HL-60 (cell line): ENCODE data around the gene PRKCE.

Source experiments
- DNase-seq, 2 experiments: peaks; one replicate each; pipeline ENCODE4 v3.0.0-alpha.2; 2010 to 2020; ENCODE audit warnings: low read depth in 1 of 2, low spot score in 1 of 2
- H3K27ac ChIP-seq: fragments of 250-450 bp; sonication (Bioruptor Pico); replicated peaks from 2 replicates; pipeline ENCODE4 v1.5.1; 2020; ENCODE audit warnings: mild to moderate bottlenecking, moderate library complexity
- H3K27me3 ChIP-seq: fragments of 250-450 bp; sonication (Bioruptor Pico); 2 replicates; pipeline ENCODE4 v1.5.1; 2021; ENCODE audit warnings: mild to moderate bottlenecking, moderate library complexity; ENCODE audit not compliant: insufficient read depth, poor library complexity, severe bottlenecking
- H3K4me3 ChIP-seq: replicated peaks from 2 replicates; pipeline ENCODE4 v1.5.1; 2011; ENCODE audit warnings: mild to moderate bottlenecking, control low read depth, low read length; ENCODE audit not compliant: insufficient read depth
- CTCF ChIP-seq: IDR thresholded peaks from one replicate; pipeline ENCODE4 v1.5.1; 2011; ENCODE audit warnings: low read length, control low read depth, inconsistent platforms; ENCODE audit not compliant: insufficient read depth
- GABPA ChIP-seq: IDR thresholded peaks from 2 replicates; pipeline ENCODE4 v1.6.1; 2012; ENCODE audit warnings: low read depth
- POLR2AphosphoS5 ChIP-seq: IDR thresholded peaks from 2 replicates; pipeline ENCODE4 v1.6.1; 2012; ENCODE audit warnings: low read depth
- REST ChIP-seq: IDR thresholded peaks from 2 replicates; pipeline ENCODE4 v1.6.1; 2012; ENCODE audit warnings: low read depth; ENCODE audit not compliant: insufficient replicate concordance
- SPI1 ChIP-seq: IDR thresholded peaks from 2 replicates; pipeline ENCODE4 v1.6.1; 2012; ENCODE audit warnings: low read depth, mild to moderate bottlenecking, borderline replicate concordance

PRKCE gene

GRCh38 chr2:46208766-46209165, 557.3 kb downstream of the PRKCE start:
- H3K4me3 ChIP-seq: no peak overlapping the region
- no peaks in the 10 kb centered on the region for H3K27me3 ChIP-seq
- TF ChIP-seq REST (no peak), SPI1 (no peak), CTCF (no peak), GABPA (no peak), POLR2AphosphoS5 (no peak)
- no peak overlapping the region for H3K27ac ChIP-seq
- no peak for DNase-seq

- TF ChIP-seq GABPA: no peak
- no peak for TF ChIP-seq SPI1
- TF ChIP-seq REST: no peak
- TF ChIP-seq POLR2AphosphoS5: no peak
- no peak for TF ChIP-seq CTCF
- no peak overlapping the region for H3K4me3 ChIP-seq
- no peak overlapping the region for H3K27ac ChIP-seq
- DNase-seq: no peak
- no peaks in the 10 kb centered on the region for H3K27me3 ChIP-seq
Observed at GRCh38 chr2:46210063-46210462, 558.6 kb downstream of the PRKCE start.

- Histone ChIP-seq H3K27me3 (no peaks in the 10 kb centered on the region), H3K27ac (no peak overlapping the region), H3K4me3 (no peak overlapping the region)
- no peak for DNase-seq
- TF ChIP-seq REST: no peak
- no peak for TF ChIP-seq GABPA
- TF ChIP-seq CTCF: no peak
- TF ChIP-seq SPI1: no peak
- no peak for TF ChIP-seq POLR2AphosphoS5
Observed at GRCh38 chr2:46211461-46211860, 560.0 kb downstream of the PRKCE start.
